H9 (cell line): ENCODE measurements around the gene OPRL1. TPM values are rescaled to one million over a fixed set of nuclear protein-coding genes. Genes with fewer than 3 reads are reported as not detected.
"Not testable (repeated sequence)": the region's sequence is repeated elsewhere in the genome, so short reads cannot be mapped to it uniquely, and the experiment has no call there.

ENCODE experiments used
- DNase-seq: peaks from one replicate; pipeline ENCODE4 v3.0.0-alpha.2; 2017
- H2AFZ ChIP-seq: one replicate; pipeline ENCODE4 v1.6.1; 2013; ENCODE audit warnings: mild to moderate bottlenecking, low read length, control low read depth, moderate library complexity
- H2AK5ac ChIP-seq: 2 replicates; pipeline ENCODE4 v1.6.1; 2013; ENCODE audit warnings: low read length, control low read depth, mixed read lengths; ENCODE audit not compliant: insufficient read length
- H2BK120ac ChIP-seq: one replicate; pipeline ENCODE4 v1.6.1; 2013; ENCODE audit warnings: low read depth, mild to moderate bottlenecking, low read length, control low read depth, inconsistent platforms; ENCODE audit not compliant: poor library complexity, severe bottlenecking
- H2BK12ac ChIP-seq: 2 replicates; pipeline ENCODE4 v1.6.1; 2013; ENCODE audit warnings: low read length, control low read depth, mixed read lengths, low read depth; ENCODE audit not compliant: insufficient read length
- H2BK15ac ChIP-seq: 2 replicates; pipeline ENCODE4 v1.6.1; 2013; ENCODE audit warnings: low read depth, low read length, control low read depth
- H2BK20ac ChIP-seq: one replicate; pipeline ENCODE4 v1.6.1; 2013; ENCODE audit warnings: low read depth, mild to moderate bottlenecking, low read length, control low read depth, inconsistent platforms; ENCODE audit not compliant: poor library complexity, severe bottlenecking
- H2BK5ac ChIP-seq: 2 replicates; pipeline ENCODE4 v1.6.1; 2013; ENCODE audit warnings: low read length, control low read depth, mixed read lengths; ENCODE audit not compliant: insufficient read length
- H3K14ac ChIP-seq: 2 replicates; pipeline ENCODE4 v1.6.1; 2013; ENCODE audit warnings: low read length, control low read depth; ENCODE audit not compliant: insufficient read depth
- H3K18ac ChIP-seq: 2 replicates; pipeline ENCODE4 v1.6.1; 2013; ENCODE audit warnings: low read depth, mild to moderate bottlenecking, mixed read lengths, low read length, control low read depth; ENCODE audit not compliant: insufficient read length
- H3K23ac ChIP-seq: 2 replicates; pipeline ENCODE4 v1.6.1; 2013; ENCODE audit warnings: low read length, control low read depth, mixed read lengths, low read depth; ENCODE audit not compliant: insufficient read length
- H3K23me2 ChIP-seq: 2 replicates; pipeline ENCODE4 v1.6.1; 2013; ENCODE audit warnings: low read depth, mild to moderate bottlenecking, mixed read lengths, low read length, control low read depth; ENCODE audit not compliant: insufficient read length, poor library complexity, severe bottlenecking
- H3K27ac ChIP-seq: 2 replicates; pipeline ENCODE4 v1.5.1; 2013; ENCODE audit warnings: low read length, control low read depth, mixed read lengths, low read depth; ENCODE audit not compliant: insufficient read length
- H3K27me3 ChIP-seq: 2 replicates; pipeline ENCODE4 v1.6.1; 2013; ENCODE audit warnings: low read length, control low read depth, inconsistent platforms; ENCODE audit not compliant: insufficient read depth
- H3K4ac ChIP-seq: 2 replicates; pipeline ENCODE4 v1.6.1; 2013; ENCODE audit warnings: low read depth, mild to moderate bottlenecking, control low read depth, inconsistent platforms, low read length, moderate library complexity
- H3K4me1 ChIP-seq: 2 replicates; pipeline ENCODE4 v1.6.1; 2013; ENCODE audit warnings: low read length, control low read depth, inconsistent platforms; ENCODE audit not compliant: insufficient read depth
- H3K4me2 ChIP-seq: 2 replicates; pipeline ENCODE4 v1.6.1; 2013; ENCODE audit warnings: low read length, control low read depth, mixed read lengths; ENCODE audit not compliant: insufficient read length, insufficient read depth
- H3K56ac ChIP-seq: 2 replicates; pipeline ENCODE4 v1.6.1; 2013; ENCODE audit warnings: low read depth, mild to moderate bottlenecking, mixed read lengths, low read length, control low read depth; ENCODE audit not compliant: insufficient read length
- H3K79me1 ChIP-seq: 2 replicates; pipeline ENCODE4 v1.6.1; 2013; ENCODE audit warnings: low read depth, mild to moderate bottlenecking, moderate library complexity, low read length, control low read depth, inconsistent platforms; ENCODE audit not compliant: insufficient read depth, poor library complexity, severe bottlenecking
- H3K79me2 ChIP-seq: 2 replicates; pipeline ENCODE4 v1.6.1; 2013; ENCODE audit warnings: low read length, control low read depth, inconsistent platforms; ENCODE audit not compliant: insufficient read depth
- H3K9ac ChIP-seq: 2 replicates; pipeline ENCODE4 v1.6.1; 2013; ENCODE audit warnings: low read length, control low read depth, mixed read lengths; ENCODE audit not compliant: insufficient read length; ENCODE audit errors: extremely low read depth
- H3K9me3 ChIP-seq: one replicate; pipeline ENCODE4 v1.6.1; 2013; ENCODE audit warnings: low read depth, low read length, inconsistent platforms; ENCODE audit not compliant: control insufficient read depth
- H3T11ph ChIP-seq: one replicate; pipeline ENCODE4 v1.6.1; 2013; ENCODE audit warnings: mild to moderate bottlenecking, low read length, control low read depth, inconsistent platforms
- H4K20me1 ChIP-seq: one replicate; pipeline ENCODE4 v1.6.1; 2013; ENCODE audit not compliant: control insufficient read depth, insufficient read length, insufficient read depth
- H4K5ac ChIP-seq: 2 replicates; pipeline ENCODE4 v1.6.1; 2013; ENCODE audit warnings: low read depth, mild to moderate bottlenecking, mixed read lengths, low read length, control low read depth; ENCODE audit not compliant: insufficient read length
- H4K8ac ChIP-seq: replicated peaks from 2 replicates; pipeline ENCODE4 v1.6.1; 2013; ENCODE audit warnings: low read length, control low read depth, mixed read lengths, low read depth; ENCODE audit not compliant: insufficient read length
- H4K91ac ChIP-seq: 2 replicates; pipeline ENCODE4 v1.6.1; 2013; ENCODE audit warnings: low read depth, mild to moderate bottlenecking, moderate library complexity, mixed read lengths, low read length, control low read depth; ENCODE audit not compliant: insufficient read length
- H3K27ac Mint-ChIP-seq, 3 experiments: 2 replicates in 2 of 3; 3 replicates in 1 of 3; pipeline ENCODE4 v1.8.0; 2020 to 2021; ENCODE audit warnings: mixed read lengths in 3 of 3, mild to moderate bottlenecking in 1 of 3, moderate library complexity in 1 of 3
- H3K27me3 Mint-ChIP-seq: 2 replicates; pipeline ENCODE4 v1.8.0; 2021; ENCODE audit warnings: low read depth, mild to moderate bottlenecking, moderate library complexity, mixed read lengths
- H3K36me3 Mint-ChIP-seq, 3 experiments: 2 replicates in 2 of 3; 3 replicates in 1 of 3; pipeline ENCODE4 v1.8.0; 2020 to 2021; ENCODE audit warnings: low read depth in 3 of 3, mixed read lengths in 3 of 3; ENCODE audit not compliant: insufficient read depth in 1 of 3
- H3K4me1 Mint-ChIP-seq, 2 experiments: 2 replicates each; pipeline ENCODE4 v1.8.0; 2020; ENCODE audit warnings: mixed read lengths in 2 of 2
- H3K4me3 Mint-ChIP-seq, 2 experiments: 2 replicates in 1 of 2; 3 replicates in 1 of 2; pipeline ENCODE4 v1.8.0; 2020 to 2021; ENCODE audit warnings: mild to moderate bottlenecking in 2 of 2, mixed read lengths in 2 of 2, moderate library complexity in 1 of 2
- H3K9me3 Mint-ChIP-seq, 2 experiments: 2 replicates in 1 of 2; 3 replicates in 1 of 2; pipeline ENCODE4 v1.8.0; 2020; ENCODE audit warnings: mild to moderate bottlenecking in 2 of 2, mixed read lengths in 2 of 2, moderate library complexity in 1 of 2
- CTCF ChIP-seq: fragments of 200-600 bp; sonication (generic); conservative IDR thresholded peaks from 3 replicates; pipeline ENCODE4 v1.8.0; 2021; ENCODE audit warnings: antibody characterized with exemption, mild to moderate bottlenecking
- WGBS: extraction: QIAGEN DNeasy Blood & Tissue Kit; methylation state at CpG from one replicate; pipeline ENCODE4 v1.1.7; 2013; ENCODE audit warnings: missing lambda C conversion rate, low lambda C conversion rate, mixed read lengths; ENCODE audit not compliant: insufficient read length; ENCODE audit errors: extremely low coverage; 5-methylcytosine and 5-hydroxymethylcytosine counted together
- total RNA-seq: library from RNA; stranded (reverse); gene quantifications from 2 replicates; pipeline ENCODE4 v1.2.1, GENCODE V29; 2021

OPRL1 gene
- total RNA-seq, 1 experiment from 2014 or later, result 0.90 TPM

- Histone ChIP-seq H4K8ac (no peak overlapping the region), H2BK5ac (no peak overlapping the region), H2BK20ac (no peak overlapping the region), H3K23me2 (no peaks in the 10 kb centered on the region), H4K5ac (no peak overlapping the region), H3K23ac (no peak overlapping the region), H2BK120ac (peak overlapping the region; percentile 44), H3K9ac (no peak overlapping the region), H3K56ac (no peak overlapping the region), H3K18ac (no peak overlapping the region), H4K20me1 (no peaks in the 10 kb centered on the region), H3K79me2 (no peaks in the 10 kb centered on the region), H3K4me2 (no peak overlapping the region), H3T11ph (no peak overlapping the region), H3K79me1 (no peaks in the 10 kb centered on the region), H2AFZ (no peak overlapping the region), H3K14ac (no peak overlapping the region), H3K27me3 (no peaks in the 10 kb centered on the region), H2BK12ac (no peak overlapping the region), H3K4ac (no peak overlapping the region), H2BK15ac (no peak overlapping the region), H4K91ac (no peak overlapping the region), H3K4me1 (no peaks in the 10 kb centered on the region), H3K9me3 (no peaks in the 10 kb centered on the region), H3K27ac (no peak overlapping the region), H2AK5ac (no peak overlapping the region)
- H3K36me3 Mint-ChIP-seq, result no peaks in the 10 kb centered on the region; a peak in 1 of 7 replicates
- peaks cover 11% of the 10 kb centered on the region for H3K27me3 Mint-ChIP-seq
- no CpG with 5 or more reads among the region's 8 CpGs for WGBS
- no peak overlapping the region for H3K27ac Mint-ChIP-seq
- H3K9me3 Mint-ChIP-seq, result peaks cover 0 to 3% of the 10 kb centered on the region in 2 experiments; a peak in 2 of 5 replicates
- H3K4me3 Mint-ChIP-seq, result no peak overlapping the region
- no peak for DNase-seq
- peaks cover 0 to 3% of the 10 kb centered on the region in 2 experiments; a peak in 1 of 4 replicates for H3K4me1 Mint-ChIP-seq
- peak; percentile 69 for TF ChIP-seq CTCF
Measured at GRCh38 chr20:64133951-64134407, 54.1 kb downstream of the OPRL1 start.

GRCh38 chr20:64134744-64135143 lies 54.9 kb downstream of the OPRL1 start:
- H3K79me2 ChIP-seq, H3K4me2 ChIP-seq, H3K23me2 ChIP-seq, H2AK5ac ChIP-seq, H3K27me3 Mint-ChIP-seq, H3K4ac ChIP-seq, H2BK5ac ChIP-seq, H2BK20ac ChIP-seq, H3K4me3 Mint-ChIP-seq, H3K27me3 ChIP-seq, H3K79me1 ChIP-seq, H4K20me1 ChIP-seq, H2BK15ac ChIP-seq, H3K9me3 Mint-ChIP-seq, H2AFZ ChIP-seq, H3K18ac ChIP-seq, H2BK120ac ChIP-seq, H3K9ac ChIP-seq, H3K14ac ChIP-seq, H4K8ac ChIP-seq, H3K56ac ChIP-seq, DNase-seq, H4K91ac ChIP-seq, H2BK12ac ChIP-seq, H4K5ac ChIP-seq, H3K27ac Mint-ChIP-seq, H3K23ac ChIP-seq, H3T11ph ChIP-seq, H3K36me3 Mint-ChIP-seq, H3K27ac ChIP-seq, H3K9me3 ChIP-seq, H3K4me1 ChIP-seq: not testable (repeated sequence)
- peaks cover 0 to 11% of the 10 kb centered on the region in 2 experiments; a peak in 3 of 4 replicates for H3K4me1 Mint-ChIP-seq
- WGBS, result no CpG with 5 or more reads among the region's 20 CpGs
